GM18498 (cell line): ENCODE data around the gene CYP4F8.

ENCODE experiments used
- ATAC-seq: cut with Tn5 transposase; IDR thresholded peaks from one replicate; pipeline ENCODE4 v1.9.1; 2021; ENCODE audit warnings: mild to moderate bottlenecking, moderate library complexity; ENCODE audit not compliant: unreplicated experiment

CYP4F8 gene

DNA sequence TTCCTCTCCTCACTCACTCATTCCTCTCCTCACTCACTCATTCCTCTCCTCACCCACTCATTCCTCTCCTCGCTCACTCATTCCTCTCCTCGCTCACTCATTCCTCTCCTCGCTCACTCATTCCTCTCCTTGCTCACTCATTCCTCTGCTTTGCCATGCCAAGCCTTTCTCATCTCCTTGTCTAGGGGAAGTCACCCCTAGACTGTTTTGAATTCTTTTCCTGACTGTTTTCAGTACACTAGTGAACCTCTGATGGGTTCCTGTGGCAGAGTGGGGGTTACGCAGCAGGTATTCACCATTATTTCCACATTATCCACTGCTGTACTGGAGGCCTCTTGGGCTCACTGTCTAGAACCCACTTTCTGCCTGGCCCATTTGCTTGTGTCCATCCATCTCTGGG lies 1.2 kb downstream of the CYP4F8 start:
- no peak for ATAC-seq

DNA sequence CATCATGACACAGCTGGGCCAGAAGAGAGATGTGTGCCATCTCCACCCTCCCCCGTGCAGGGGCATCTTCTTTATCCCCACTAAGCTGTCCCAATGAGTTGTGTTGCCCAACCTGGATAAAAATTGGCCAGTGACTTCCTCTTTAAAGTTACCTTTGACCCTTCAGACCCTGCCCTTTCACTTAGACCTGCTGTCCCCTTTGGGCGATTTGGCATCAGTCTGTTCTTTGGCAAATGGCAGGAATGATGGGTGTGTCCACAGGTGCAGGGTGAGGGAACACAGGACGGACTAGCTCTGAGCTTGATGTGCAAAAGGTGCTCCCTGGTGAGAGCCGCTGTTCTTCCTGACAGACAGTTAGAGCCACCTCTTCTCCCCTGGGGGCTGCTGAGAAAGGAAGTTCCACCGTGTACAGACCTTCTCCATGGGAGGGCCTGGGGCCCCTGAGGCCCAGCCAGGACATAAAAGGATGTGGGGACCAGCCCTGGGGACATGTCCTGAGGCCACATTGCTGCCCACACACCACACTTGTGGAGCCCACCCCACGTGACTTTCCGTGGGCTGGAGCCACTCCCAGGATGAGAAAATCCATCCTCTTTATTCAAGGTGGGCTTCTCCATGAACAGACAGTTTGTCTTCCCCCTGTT lies 1.7 kb downstream of the CYP4F8 start:
- ATAC-seq = no peak

DNA sequence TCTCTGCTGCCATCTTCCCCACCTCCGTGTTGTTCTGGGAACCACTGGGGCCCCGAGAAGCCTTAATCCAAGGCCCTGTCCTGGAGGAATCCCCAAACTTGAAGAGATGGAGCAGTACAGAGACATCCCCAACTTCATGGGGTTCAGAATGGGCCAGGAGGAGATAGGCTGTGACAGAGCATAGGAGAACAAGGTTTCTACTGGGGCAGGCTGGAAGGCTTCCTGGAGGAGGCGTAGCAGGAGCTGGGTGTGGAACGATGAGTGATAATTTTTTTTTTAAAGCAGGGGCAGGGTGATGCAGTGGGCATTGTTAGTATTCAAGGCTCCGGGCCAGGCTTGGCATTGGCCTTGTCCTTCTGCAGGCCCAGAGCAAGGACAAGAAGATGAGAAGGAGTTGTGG lies 3.3 kb downstream of the CYP4F8 start:
- ATAC-seq = no peak

DNA sequence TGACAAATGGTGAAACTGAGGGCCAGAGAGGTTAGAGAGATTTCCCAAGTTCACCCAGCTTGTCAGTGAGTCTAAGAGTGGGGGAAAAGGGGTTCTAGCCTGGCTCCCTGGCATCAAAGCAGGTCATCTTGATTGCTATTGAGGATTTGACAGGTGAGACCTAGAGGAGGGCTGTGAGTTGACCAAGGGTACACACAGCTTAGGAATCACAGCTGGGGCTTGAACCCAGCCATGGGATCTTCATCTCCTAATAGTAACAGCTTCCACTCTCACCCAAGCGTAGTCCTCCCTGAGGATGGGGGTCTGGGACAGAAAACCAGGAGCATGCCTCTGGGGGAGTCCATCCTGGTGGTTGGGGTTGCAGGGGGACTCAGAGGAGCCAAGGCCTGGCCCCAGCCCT lies 6.8 kb downstream of the CYP4F8 start:
- ATAC-seq = no peak

DNA sequence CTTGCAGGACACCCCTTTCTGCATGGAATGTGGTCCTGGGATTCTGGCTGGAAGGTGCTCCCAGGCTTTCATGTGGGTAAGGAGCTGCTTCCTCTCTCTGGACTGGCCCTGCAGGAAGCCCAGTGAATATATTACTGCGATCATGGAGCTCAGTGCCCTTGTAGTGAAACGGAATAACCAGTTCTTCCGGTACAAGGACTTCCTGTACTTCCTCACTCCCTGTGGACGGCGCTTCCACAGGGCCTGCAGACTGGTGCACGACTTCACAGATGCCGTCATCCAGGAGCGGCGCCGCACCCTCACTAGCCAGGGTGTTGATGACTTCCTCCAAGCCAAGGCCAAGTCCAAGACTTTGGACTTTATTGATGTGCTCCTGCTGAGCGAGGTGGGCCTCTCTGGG lies 8.0 kb downstream of the CYP4F8 start:
- no peak for ATAC-seq

DNA sequence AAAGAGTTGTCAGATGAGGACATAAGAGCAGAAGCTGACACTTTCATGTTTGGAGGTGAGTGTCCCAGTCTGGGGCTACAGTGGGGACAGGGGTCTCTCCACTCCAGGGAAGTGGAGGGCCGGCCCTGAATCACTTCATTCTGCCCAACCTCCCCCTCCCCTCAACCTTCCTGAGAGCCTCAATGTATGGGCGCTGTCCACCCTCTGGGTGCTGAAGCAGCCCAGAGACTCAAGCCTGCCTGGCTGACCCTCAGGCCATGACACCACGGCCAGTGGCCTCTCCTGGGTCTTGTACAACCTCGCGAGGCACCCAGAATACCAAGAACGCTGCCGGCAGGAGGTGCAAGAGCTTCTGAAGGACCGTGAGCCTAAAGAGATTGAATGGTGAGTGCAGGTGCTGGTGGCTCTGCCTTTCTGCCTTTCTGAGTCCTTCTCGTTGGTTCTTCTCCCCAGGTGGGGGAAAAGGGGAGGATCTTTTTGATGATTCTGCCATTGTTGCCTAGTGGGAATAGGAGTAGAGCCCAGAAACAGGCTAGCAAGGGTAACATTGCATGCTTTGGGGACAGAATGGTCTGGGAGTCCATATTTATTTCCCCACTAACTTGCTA lies 8.8 kb downstream of the CYP4F8 start:
- no peak for ATAC-seq

DNA sequence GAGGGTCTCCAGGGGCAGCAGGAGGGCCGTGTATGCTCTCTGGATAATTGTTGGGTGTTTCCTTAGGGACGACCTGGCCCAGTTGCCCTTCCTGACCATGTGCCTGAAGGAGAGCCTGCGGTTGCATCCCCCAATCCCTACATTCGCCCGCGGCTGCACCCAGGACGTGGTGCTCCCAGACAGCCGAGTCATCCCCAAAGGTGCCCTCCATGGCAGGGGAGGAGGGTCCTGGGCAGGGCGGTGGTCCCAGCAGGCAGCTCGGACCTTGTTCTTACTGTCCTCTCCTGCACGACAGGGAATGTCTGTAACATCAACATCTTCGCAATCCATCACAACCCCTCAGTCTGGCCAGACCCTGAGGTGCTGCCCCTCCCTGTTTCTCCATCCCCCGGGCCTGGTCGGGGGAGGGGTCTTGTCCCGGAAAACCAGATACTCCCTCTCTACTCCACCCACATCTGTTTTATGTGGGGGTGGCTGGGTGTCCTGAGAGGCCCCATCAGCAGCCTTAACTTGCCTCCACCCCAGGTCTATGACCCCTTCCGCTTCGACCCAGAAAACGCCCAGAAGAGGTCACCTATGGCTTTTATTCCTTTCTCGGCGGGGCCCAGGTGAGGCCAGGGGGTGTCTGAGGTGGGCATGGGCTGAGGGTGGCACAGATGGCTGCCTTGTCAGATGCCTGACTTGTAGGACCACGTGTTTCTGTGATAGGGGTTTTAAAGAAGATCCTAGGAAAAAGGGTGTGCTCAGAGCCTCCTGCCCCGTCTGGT lies 13.4 kb downstream of the CYP4F8 start:
- ATAC-seq = no peak

DNA sequence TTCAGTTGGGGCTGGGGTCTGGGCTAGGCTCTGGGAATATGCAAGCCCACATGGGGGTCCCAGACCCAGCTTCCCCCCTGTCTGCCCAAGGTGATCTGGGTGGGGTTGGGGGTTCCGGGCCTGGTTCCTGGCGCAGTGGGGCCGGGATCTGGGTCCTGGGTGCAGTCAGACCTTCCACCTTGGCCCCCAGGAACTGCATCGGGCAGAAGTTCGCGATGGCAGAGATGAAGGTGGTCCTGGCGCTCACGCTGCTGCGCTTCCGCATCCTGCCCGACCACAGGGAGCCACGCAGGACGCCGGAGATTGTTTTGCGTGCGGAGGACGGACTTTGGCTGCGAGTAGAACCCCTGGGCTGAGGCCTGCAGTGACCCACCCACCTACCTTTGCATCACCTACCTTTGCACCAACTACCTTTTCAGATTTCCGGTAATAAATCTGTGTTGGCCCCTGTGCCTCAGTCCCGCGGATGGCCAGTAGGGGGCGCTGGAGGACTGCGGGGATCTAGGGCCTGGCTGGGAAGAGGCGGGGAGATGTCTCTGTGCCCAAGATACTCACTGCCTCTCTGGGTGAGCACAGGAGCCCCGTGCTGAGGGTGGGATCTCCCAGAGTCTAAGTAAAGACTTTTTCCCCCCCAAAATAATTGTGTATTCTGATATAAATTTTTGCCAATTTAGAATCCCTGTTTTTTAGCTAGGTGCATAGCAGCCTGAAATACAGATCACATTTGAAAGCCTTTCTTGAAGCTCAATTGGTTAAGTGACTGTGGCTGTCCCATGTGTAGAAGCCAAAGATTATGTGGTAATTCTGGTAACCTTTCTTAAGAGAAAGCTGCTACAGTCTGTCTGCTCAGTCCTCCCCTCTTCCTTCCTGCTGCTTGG lies 14.2 kb downstream of the CYP4F8 start:
- ATAC-seq = no peak

DNA sequence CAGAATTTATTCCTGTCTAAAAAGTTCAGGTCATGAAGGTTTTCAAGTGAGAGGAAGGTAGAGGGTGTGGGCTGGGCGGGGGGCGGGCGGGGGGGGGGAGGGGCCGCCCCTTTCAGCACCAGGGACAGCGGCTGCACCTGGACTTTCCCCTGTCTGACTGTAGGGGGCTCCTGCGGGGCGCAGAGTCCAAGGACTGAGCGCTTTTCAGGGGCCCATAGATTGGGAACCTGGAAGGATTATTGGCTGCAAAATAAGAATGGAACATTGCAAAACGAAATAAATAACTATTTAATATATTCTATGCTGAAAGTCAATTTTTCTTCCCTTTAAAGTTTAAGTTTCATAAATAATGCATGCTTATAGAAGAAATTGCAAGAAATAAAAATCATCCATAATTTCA lies 16.8 kb downstream of the CYP4F8 start:
- no peak for ATAC-seq

DNA sequence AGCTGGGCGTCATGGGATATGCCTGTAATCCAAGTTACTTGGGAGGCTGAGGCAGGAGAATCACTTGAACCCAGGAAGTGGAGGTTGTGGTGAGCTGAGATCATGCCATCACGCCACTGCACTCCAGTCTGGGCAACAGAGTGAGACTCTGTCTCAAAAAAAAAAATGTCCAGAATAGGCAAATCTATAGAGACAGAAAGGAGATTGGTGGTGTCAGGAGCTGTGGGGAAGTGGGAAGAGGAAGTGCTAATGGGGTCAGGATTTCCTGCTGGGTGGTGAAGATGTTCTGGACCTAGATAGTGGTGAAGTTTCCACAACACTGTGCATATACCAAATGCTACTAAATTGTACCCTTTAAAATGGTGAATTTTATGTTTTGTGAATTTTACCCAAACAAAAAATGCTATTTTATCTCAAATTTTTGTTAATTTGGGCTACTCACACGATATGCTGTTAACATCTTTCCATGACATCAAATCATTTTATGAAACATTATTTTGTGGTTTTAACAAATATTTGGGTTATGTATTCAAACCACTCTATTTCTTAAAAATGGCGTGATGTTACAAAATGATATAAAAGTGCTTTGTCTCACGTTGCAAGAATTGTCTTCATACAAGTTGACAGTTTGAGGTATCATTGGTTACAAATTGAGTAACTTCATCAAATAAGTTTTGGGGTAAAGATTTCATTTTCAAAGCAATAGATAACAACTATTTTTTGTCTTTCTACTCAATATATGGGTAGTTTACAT lies 18.2 kb downstream of the CYP4F8 start:
- ATAC-seq = no peak

DNA sequence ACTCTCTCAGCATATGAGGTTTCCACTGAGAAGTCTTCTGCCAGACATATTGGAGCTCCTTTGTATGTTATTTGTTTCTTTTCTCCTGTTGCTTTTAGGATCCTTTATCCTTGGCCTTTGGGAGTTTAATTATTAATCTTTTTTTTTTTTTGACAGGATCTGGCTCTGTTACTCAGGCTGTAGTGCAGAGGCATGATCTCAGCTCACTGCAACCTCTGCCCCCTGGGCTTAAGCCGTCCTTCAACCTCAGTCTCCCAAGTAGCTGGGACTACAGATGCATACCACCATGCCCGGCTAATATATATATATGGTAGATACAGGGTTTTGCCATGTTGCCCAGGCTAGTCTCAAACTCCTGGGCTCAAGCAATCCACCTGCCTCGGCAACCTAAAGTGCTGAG lies 19.1 kb downstream of the CYP4F8 start:
- no peak for ATAC-seq

DNA sequence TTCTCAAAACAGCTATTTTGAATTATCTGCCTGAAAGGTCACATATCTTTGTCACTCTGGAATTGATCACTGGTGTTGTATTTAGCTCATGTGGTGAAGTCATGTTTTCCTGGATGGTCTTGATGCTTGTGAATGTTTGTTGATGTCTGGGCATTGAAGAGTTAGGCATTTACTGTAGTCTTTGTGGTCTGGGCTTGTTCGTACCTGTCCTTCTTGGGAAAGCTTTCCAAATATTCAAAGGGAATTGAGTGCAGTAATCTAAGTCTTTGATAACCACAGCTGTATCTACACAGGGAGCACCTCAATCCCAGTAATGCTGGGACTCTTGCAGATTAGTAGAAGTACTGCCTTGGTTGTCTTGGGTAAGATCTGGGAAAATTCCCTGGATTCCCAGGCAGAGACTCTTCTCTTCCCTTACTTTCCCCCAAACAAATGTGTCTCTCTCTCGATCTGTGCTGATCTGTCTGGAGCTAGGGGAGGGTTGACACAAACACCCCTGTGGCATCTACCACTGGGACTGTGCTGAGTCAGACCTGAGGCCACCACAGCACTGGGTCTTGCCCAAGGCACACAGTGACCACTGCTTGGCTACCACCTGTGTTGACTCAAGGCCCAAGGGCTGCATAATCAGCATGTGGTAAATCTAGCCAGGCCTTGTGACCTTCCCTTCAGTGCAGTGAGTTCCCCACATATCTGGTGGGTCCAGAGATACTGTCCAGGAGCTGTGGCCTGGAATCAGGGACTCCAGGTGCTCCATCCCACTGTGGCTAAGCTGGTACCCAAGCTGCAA lies 20.2 kb downstream of the CYP4F8 start:
- ATAC-seq = no peak

DNA sequence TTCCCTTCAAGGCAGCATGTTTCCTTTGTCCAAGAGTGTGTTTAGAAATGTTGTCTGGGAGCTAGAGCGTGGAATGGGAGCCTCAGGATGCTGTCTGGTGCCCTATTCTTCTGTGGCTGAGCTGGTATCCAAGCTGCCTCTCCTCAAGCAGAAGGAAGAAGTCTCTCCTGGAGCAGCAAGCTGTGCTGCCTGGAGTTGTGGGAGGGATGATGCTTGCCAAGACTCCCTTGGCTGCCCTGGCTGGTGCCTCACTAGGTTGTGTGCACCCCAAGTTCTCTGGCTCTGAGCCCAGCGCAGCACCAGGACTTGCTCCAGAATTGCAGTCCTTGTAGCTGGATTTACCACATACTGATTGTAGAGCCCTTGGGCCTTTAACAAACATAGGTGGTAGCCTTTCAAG lies 21.0 kb downstream of the CYP4F8 start:
- no peak for ATAC-seq

DNA sequence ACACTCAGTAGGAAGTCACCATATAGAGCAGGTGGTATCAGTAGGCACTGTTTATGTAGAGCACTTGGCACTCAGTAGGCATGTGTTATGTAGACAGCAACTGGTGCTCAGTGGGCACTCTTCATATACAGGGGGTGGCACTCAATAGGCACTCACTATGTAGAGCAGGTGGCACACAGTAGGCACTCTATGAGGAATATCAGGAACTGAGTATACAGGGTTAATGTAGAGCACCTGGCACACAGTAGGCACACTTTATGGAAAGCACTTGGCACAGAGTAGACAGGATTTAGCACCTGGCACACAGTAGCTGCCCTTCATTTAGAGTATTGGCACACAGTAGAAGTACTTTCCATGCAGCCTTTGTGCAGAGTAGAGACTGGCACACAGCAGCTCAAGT lies 24.6 kb downstream of the CYP4F8 start:
- ATAC-seq = no peak

DNA sequence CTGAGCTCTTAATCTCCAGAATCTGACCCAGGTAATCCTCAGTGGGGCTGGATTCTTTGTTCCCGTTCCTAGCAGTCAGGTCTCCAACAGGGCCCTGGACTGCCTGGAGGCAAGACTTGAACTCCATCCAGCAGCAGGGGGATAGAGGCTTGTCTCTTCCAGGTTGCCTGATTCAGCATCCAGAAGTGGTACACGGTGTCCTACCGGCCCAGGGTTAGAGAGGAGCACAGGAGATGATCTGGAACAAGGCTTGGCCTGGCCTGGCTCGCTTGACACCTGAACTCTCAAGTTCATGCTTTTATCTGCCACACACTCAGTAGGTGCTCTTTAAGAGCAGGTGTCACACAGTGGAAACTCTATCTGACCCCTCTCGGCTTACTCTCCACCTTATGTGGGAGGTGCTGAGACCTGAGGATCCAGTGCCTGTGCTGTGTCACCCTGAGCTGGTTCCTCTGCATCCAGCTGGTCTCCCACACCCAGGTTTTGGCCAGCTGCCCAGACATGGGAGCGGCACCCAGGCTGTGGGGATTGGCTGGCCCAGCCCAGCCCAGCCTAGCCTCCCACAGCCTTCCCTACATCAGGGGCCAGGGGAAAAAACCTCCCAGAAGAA lies 25.4 kb downstream of the CYP4F8 start, which contains the start of gene CYP4F3:
Gene CYP4F3, plus strand, starts transcription at position 604 of the 610 bp plus-strand sequence. CDS start 519 bp downstream, outside the sequence.
- ATAC-seq = no peak

DNA sequence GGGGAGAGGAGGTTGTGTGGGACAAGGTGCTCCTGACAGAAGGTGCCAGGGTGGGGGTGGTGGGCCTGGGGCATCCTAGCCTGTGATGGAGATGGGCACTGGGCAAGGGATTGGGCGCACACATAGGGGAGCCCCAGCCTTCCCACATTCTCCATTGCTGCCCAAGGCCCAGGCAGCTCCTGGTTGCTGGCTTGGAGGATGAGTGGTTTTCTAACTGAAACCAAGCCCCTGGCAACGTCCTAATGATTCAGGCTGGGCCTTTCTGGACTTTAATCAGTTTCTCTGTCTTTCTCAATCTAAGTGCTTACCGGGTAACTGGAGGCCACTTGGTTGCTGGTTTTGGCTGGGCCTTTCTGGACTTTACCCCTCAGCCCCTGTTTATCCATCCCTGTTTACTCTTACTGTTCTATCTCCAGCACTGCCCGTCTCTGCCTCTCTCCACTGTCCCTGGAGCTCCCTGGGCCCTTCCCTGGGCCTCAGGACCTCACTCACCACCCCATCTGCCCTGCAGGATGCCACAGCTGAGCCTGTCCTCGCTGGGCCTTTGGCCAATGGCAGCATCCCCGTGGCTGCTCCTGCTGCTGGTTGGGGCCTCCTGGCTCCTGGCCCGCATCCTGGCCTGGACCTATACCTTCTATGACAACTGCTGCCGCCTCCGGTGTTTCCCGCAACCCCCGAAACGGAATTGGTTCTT lies 26.0 kb downstream of the CYP4F8 start:
- ATAC-seq = no peak

DNA sequence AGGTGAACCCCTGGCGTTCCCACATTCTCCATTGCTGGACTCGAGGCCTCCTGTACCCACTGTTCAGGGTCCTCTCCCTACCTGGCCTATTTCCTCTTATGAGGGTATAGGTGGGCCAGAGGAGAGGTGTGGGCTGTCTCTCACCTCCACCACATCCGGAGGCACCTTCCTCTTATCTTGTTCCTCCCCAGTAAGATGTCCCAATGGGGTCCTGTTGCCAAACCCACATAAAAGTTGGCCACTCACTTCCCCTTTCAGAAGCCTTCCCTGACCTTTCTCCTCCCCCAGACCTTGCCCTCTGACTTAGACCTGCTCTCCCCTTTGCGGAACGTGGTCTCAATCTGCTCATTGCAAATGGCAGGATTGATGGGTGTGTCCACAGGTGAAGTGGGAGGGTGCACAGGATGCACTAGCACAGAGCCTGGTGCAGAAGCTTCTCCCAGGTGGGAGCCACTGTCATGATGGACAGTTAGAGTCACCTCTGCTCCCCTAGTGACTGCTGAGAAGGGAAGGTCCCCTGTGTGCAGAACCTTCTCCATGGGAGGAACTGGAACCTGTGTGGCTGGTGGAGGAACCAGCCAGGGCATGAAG lies 27.0 kb downstream of the CYP4F8 start:
- no peak for ATAC-seq

DNA sequence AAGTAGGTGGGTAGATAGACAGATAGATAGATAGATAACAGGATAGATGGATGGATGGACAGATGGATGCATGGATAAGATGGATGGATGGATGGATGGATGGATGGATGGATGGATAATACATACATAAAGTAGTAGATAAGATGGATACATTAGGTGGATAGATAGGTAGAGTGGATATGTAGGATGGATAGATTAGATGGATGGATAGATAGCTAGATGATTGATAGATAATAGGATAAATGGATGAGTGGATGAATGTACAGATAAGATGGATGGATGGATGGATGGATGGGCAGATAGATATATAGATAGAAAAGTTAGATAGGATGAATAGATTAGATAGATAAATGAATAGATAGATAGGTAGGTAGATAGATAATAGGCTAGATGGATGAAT lies 27.8 kb downstream of the CYP4F8 start:
- ATAC-seq = no peak
